HepG2 (cell line): ENCODE results near the gene GBA2. TPM values are rescaled to one million over a fixed set of nuclear protein-coding genes. Genes with fewer than 3 reads are reported as not detected.
A peak's percentile ranks its signal among the peaks of the same experiment; 100 is the strongest.

ENCODE experiments used
- ATAC-seq: fragments of 200-7000 bp; cut with Tn5 transposase; 3 replicates; pipeline ENCODE4 v1.9.1; 2020; ENCODE audit warnings: mild to moderate bottlenecking, moderate library complexity
- BruUV-seq: library from RNA; stranded (reverse); fragments of 400-500 nt; replicated peaks from 2 replicates; lab custom pipeline; 2021; lab: Mats Ljungman, UMichigan
- CTCF ChIA-PET: fragments of 300-600 bp; formaldehyde crosslinking; extraction: SDS; loops from one replicate; lab custom pipeline; 2021; ENCODE audit warnings: low total read pairs, inconsistent platforms, low intra/inter-chr PET ratio; lab: Yijun Ruan, JAX
- POLR2A ChIA-PET: fragments of 350-600 bp; sonication (Branson Sonifier 250); formaldehyde crosslinking; loops from one replicate; lab custom pipeline; 2020; ENCODE audit warnings: antibody characterized with exemption, inconsistent platforms; lab: Yijun Ruan, JAX
- DNase-seq: peaks from one replicate; pipeline ENCODE4 v3.0.0-alpha.2; 2015; ENCODE audit warnings: low spot score
- FAIRE-seq: peaks from 3 replicates; lab custom pipeline; 2011; peaks lifted over from hg19 to GRCh38; lab: Jason Lieb, UNC
- H2AFZ ChIP-seq: one replicate; pipeline ENCODE4 v1.6.1; 2011; ENCODE audit warnings: low read length, inconsistent platforms
- H3K27ac ChIP-seq: fragments of 300-600 bp; 3 replicates; pipeline ENCODE4 v1.8.0; 2011; ENCODE audit warnings: mixed run types, mild to moderate bottlenecking, mixed read lengths, low read length, inconsistent platforms; ENCODE audit not compliant: insufficient read depth; ENCODE audit errors: extremely low read length
- H3K27me3 ChIP-seq, 2 experiments: fragments of 200-600 bp in 1 of 2; 2 replicates in 1 of 2; 3 replicates in 1 of 2; pipeline versions ENCODE4 v1.6.0 to v1.8.0; 2011; ENCODE audit warnings: low read length in 2 of 2, mild to moderate bottlenecking in 2 of 2, moderate library complexity in 2 of 2, inconsistent platforms in 1 of 2; ENCODE audit not compliant: insufficient read depth in 2 of 2, control insufficient read depth in 1 of 2
- H3K36me3 ChIP-seq, 2 experiments: fragments of 200-600 bp in 1 of 2; replicated peaks in 1 of 2; 2 replicates in 1 of 2; 3 replicates in 1 of 2; pipeline versions ENCODE4 v1.5.1 to v1.8.0; 2011; ENCODE audit warnings: low read length in 2 of 2, inconsistent platforms in 1 of 2; ENCODE audit not compliant: insufficient read depth in 2 of 2, control insufficient read depth in 1 of 2
- H3K4me1 ChIP-seq: 2 replicates; pipeline ENCODE4 v1.5.1; 2012; ENCODE audit warnings: low read length, inconsistent platforms; ENCODE audit not compliant: insufficient read depth
- H3K4me2 ChIP-seq: 2 replicates; pipeline ENCODE4 v1.6.0; 2011; ENCODE audit warnings: low read depth, low read length, inconsistent platforms
- H3K4me3 ChIP-seq, 3 experiments: fragments of 200-600 bp in 1 of 3; sonication (generic), shearing (Covaris generic) in 1 of 3; replicated peaks in 1 of 3; 2 replicates each; pipeline ENCODE4 v1.5.1; 2011 to 2016; ENCODE audit warnings: low read length in 3 of 3, inconsistent platforms in 2 of 3, low read depth in 2 of 3, mild to moderate bottlenecking in 2 of 3, control low read depth in 1 of 3, mixed read lengths in 1 of 3; ENCODE audit not compliant: insufficient read depth in 1 of 3
- H3K79me2 ChIP-seq: one replicate; pipeline ENCODE4 v1.6.1; 2011; ENCODE audit warnings: low read length, inconsistent platforms; ENCODE audit not compliant: insufficient read depth
- H3K9ac ChIP-seq: 2 replicates; pipeline ENCODE4 v1.6.0; 2011; ENCODE audit warnings: mild to moderate bottlenecking, low read depth, low read length, inconsistent platforms; ENCODE audit not compliant: insufficient read depth
- H3K9me3 ChIP-seq: 2 replicates; pipeline ENCODE4 v1.5.1; 2012; ENCODE audit warnings: mild to moderate bottlenecking, low read length
- H4K20me1 ChIP-seq: 2 replicates; pipeline ENCODE4 v1.6.0; 2011; ENCODE audit warnings: inconsistent platforms, mild to moderate bottlenecking, low read length, moderate library complexity; ENCODE audit not compliant: insufficient read depth
- HDAC1 ChIP-seq: sonication (generic); formaldehyde crosslinking; IDR thresholded peaks from 2 replicates; pipeline ENCODE4 v1.5.1; 2020; ENCODE audit warnings: mild to moderate bottlenecking, missing genetic modification reagents
- HHEX ChIP-seq: IDR thresholded peaks from 2 replicates; pipeline ENCODE4 v1.6.1; 2016; ENCODE audit warnings: control low read depth
- MIER3 ChIP-seq: IDR thresholded peaks from 2 replicates; pipeline ENCODE4 v1.6.1; 2016; ENCODE audit warnings: missing compliant biosample characterization, borderline replicate concordance
- MTF1 ChIP-seq: sonication (generic); formaldehyde crosslinking; IDR thresholded peaks from 2 replicates; pipeline ENCODE4 v1.5.0; 2020; ENCODE audit warnings: missing genetic modification reagents
- NFE2 ChIP-seq: sonication (generic); formaldehyde crosslinking; IDR thresholded peaks from 2 replicates; pipeline ENCODE4 v1.4.0; 2020; ENCODE audit warnings: missing genetic modification reagents
- NFE2L1 ChIP-seq: sonication (generic); formaldehyde crosslinking; IDR thresholded peaks from 2 replicates; pipeline ENCODE4 v1.4.0; 2020; ENCODE audit warnings: missing genetic modification reagents, mild to moderate bottlenecking, borderline replicate concordance
- PLRG1 ChIP-seq: fragments of 450-650 bp; conservative IDR thresholded peaks from 2 replicates; pipeline ENCODE4 v1.6.1; 2016
- RBAK ChIP-seq: sonication (generic); formaldehyde crosslinking; IDR thresholded peaks from 2 replicates; pipeline ENCODE4 v1.5.1; 2020; ENCODE audit warnings: mild to moderate bottlenecking, missing genetic modification reagents
- RFX1 ChIP-seq: fragments of 450-650 bp; IDR thresholded peaks from 2 replicates; pipeline ENCODE4 v1.6.1; 2017
- U2AF2 ChIP-seq: fragments of 200-400 bp; formaldehyde crosslinking; IDR thresholded peaks from 2 replicates; pipeline ENCODE4 v1.6.1; 2017; ENCODE audit warnings: low read depth, mild to moderate bottlenecking, low read length
- ZFP1 ChIP-seq: IDR thresholded peaks from 2 replicates; pipeline ENCODE4 v1.6.1; 2016
- ZNF124 ChIP-seq: sonication (generic); formaldehyde crosslinking; IDR thresholded peaks from 2 replicates; pipeline ENCODE4 v1.4.0; 2020; ENCODE audit warnings: missing genetic modification reagents
- ZNF253 ChIP-seq: sonication (generic); formaldehyde crosslinking; IDR thresholded peaks from 2 replicates; pipeline ENCODE4 v1.8.0; 2022; ENCODE audit warnings: mild to moderate bottlenecking, missing genetic modification reagents, borderline replicate concordance
- ZNF562 ChIP-seq: sonication (generic); formaldehyde crosslinking; IDR thresholded peaks from 2 replicates; pipeline ENCODE4 v1.8.0; 2022; ENCODE audit warnings: missing genetic modification reagents, borderline replicate concordance
- ZNF629 ChIP-seq: sonication (generic); formaldehyde crosslinking; conservative IDR thresholded peaks from 2 replicates; pipeline ENCODE4 v1.5.0; 2020; ENCODE audit warnings: missing genetic modification reagents
- ZNF841 ChIP-seq: sonication (generic); formaldehyde crosslinking; IDR thresholded peaks from 2 replicates; pipeline ENCODE4 v1.8.1; 2023; ENCODE audit warnings: missing genetic modification reagents, borderline replicate concordance
- WGBS: methylation state at CpG from one replicate; pipeline ENCODE4 v1.1.6; 2017; ENCODE audit warnings: low lambda C conversion rate; 5-methylcytosine and 5-hydroxymethylcytosine counted together
- in situ Hi-C: cut with HindIII; loops from 2 replicates; pipeline ENCODE4 v1.10.0; 2017; ENCODE audit warnings: low pct_unique_long_range_greater_than_20kb; ENCODE audit not compliant: extremely low pct_ligation_motif_present
- intact Hi-C: fragments of 100-400 bp; cut with micrococcal nuclease; formaldehyde crosslinking; loops from one replicate; pipeline ENCODE4 v1.10.0; 2022; ENCODE audit not compliant: unreplicated experiment
- polyA plus RNA-seq, 8 experiments: library from polyadenylated mRNA; depleted of rRNA in 3 of 8; stranded (reverse) in 7 of 8; unstranded in 1 of 8; fragments of >200 nt; fragmentation: Illumina TruSeq in 4 of 8; extraction: Trizol in 4 of 8; gene quantifications; 2 replicates each; pipeline versions ENCODE4 v1.2.1 to v1.2.3, GENCODE V29; 2011 to 2016; ENCODE audit warnings: low read depth in 4 of 8, missing spikeins in 1 of 8, mixed read lengths in 1 of 8; ENCODE audit not compliant: insufficient read depth in 1 of 8
- total RNA-seq, 5 experiments: library from RNA; depleted of rRNA; stranded (reverse); fragments of >200 nt; fragmentation: Illumina TruSeq; extraction: Trizol; gene quantifications; 2 replicates each; pipeline ENCODE4 v1.2.3, GENCODE V29; 2016; ENCODE audit warnings: low read depth in 1 of 5
- TF ChIP-seq, protein P1 (sequence below): sonication (generic); formaldehyde crosslinking; IDR thresholded peaks from 2 replicates; pipeline ENCODE4 v1.5.0; 2020; ENCODE audit warnings: missing genetic modification reagents, mild to moderate bottlenecking, borderline replicate concordance
- TF ChIP-seq, protein P2 (sequence below): sonication (generic); formaldehyde crosslinking; IDR thresholded peaks from 2 replicates; pipeline ENCODE4 v1.9.0; 2021; ENCODE audit warnings: missing genetic modification reagents, mild to moderate bottlenecking, borderline replicate concordance
- TF ChIP-seq, protein P3 (sequence below): IDR thresholded peaks from 2 replicates; pipeline ENCODE4 v1.6.1; 2016
- TF ChIP-seq, protein P4 (sequence below): sonication (generic); formaldehyde crosslinking; IDR thresholded peaks from 2 replicates; pipeline ENCODE4 v1.5.1; 2020; ENCODE audit warnings: mild to moderate bottlenecking, missing genetic modification reagents, moderate library complexity

Gene GBA2
- total and polyA plus RNA-seq, 2 of the 13 experiments (the other 11 are each of a cell fraction or from before 2014, with no cell fraction given), result 37.5 to 86.1 TPM

DNA sequence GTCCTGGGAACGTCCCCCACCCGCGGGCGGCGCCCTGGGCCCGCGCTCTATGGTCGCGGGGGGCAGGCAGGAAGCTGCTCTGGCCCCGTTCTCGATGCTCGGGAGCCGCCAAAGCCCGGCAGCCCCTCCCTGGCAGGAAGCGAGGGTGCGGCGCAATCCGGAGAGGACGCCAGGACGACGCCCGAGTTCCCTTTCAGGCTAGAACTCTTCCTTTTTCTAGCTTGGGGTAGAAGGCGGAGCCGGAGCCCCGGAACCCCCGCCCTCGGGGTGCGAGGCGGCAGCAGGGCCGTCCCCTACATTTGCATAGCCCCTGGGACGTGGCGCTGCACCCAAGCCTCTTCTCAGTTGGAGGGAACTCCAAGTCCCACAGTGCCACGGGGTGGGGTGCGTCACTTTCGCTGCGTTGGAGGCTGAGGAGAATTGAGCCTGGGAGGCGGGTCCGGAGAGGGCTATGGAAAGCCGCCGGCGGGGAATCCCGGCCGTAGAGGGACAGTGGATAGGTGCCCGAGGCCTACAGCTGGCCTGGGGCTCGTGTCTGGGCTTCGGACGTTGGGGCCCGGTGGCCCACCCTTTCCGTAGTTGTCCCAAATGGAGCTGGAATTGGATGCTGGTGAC is 16.7 kb downstream of the GBA2 start, which contains the start of the genes CREB3 and TLN1:
Gene CREB3 (plus strand): TSS at position 482 of the 615 bp plus-strand sequence. CDS start 107 bp downstream, at position 589.
Gene TLN1 (minus strand): TSS at position 11 of the 615 bp plus-strand sequence. CDS start 6,501 bp downstream, outside the sequence.
- H4K20me1 ChIP-seq, result peaks cover 30% of the 10 kb centered on the region
- peak; percentile 90 for ATAC-seq
- in situ Hi-C loops (no loop called here), intact Hi-C loops (loop anchor here (1.0 to 10.0 kb wide), 5 partner anchors 17 to 237 kb away; partner anchors contain the start of genes CCDC107, FAM221B, GBA2 and RGP1)
- peak within 1 kb of the TSS; percentile 98 for H3K4me2 ChIP-seq
- peak; percentile 56 for FAIRE-seq
- H3K36me3 ChIP-seq, result peaks cover 11 to 32% of the 10 kb centered on the region in 2 experiments
- no peaks in the 10 kb centered on the region; a peak in 1 of 5 replicates for H3K27me3 ChIP-seq
- ChIA-PET CTCF (no interaction called here), POLR2A (interaction anchor here (0.7 to 4.1 kb wide), 25 partner anchors 8 to 660 kb away, joined by 3 to 102 read pairs (median 7); partner anchors contain the start of genes ARHGEF39, CCDC107, GBA2 and HINT2)
- peak; percentile 96 for DNase-seq
- H2AFZ ChIP-seq, result no peak within 1 kb of the TSS
- peaks cover 53% of the 10 kb centered on the region for H3K4me1 ChIP-seq
- peak within 1 kb of the TSS; percentile 86 for H3K9ac ChIP-seq
- WGBS, result 0% methylated on average over 6 of the region's 49 CpGs
- peaks cover 56% of the 10 kb centered on the region for H3K79me2 ChIP-seq
- no peaks in the 10 kb centered on the region for H3K9me3 ChIP-seq
- peak within 1 kb of the TSS; percentile 95 for H3K27ac ChIP-seq
- H3K4me3 ChIP-seq, result peak within 1 kb of the TSS; percentile 92 to 98 (median 92)
- no TSS peak for BruUV-seq
- TF ChIP-seq ZNF253 (CRISPR knock-in tag) (no peak), U2AF2 (no peak), MIER3 (CRISPR knock-in tag) (peak; percentile 78; the same call in 1 of the 2 replicates), PLRG1 (no peak), HDAC1 (peak; percentile 89), HHEX (CRISPR knock-in tag) (no peak), NFE2L1 (CRISPR knock-in tag) (no peak), MTF1 (CRISPR knock-in tag) (no peak), ZFP1 (no peak), ZNF124 (CRISPR knock-in tag) (peak; percentile 56; the same call in 1 of the 2 replicates), ZNF841 (CRISPR knock-in tag) (no peak), ZNF562 (CRISPR knock-in tag) (no peak), ZNF629 (0 out of 2 replicates have a peak, but pooled peaks have one; percentile 29), NFE2 (no peak), RBAK (CRISPR knock-in tag) (no peak), RFX1 (no peak)
- TF ChIP-seq, protein P1, sequence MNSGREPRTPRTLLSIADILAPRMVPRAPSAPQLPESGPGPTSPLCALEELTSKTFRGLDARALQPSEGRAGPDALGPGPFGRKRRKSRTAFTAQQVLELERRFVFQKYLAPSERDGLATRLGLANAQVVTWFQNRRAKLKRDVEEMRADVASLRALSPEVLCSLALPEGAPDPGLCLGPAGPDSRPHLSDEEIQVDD (CRISPR knock-in tag), result no peak
- TF ChIP-seq, protein P2, sequence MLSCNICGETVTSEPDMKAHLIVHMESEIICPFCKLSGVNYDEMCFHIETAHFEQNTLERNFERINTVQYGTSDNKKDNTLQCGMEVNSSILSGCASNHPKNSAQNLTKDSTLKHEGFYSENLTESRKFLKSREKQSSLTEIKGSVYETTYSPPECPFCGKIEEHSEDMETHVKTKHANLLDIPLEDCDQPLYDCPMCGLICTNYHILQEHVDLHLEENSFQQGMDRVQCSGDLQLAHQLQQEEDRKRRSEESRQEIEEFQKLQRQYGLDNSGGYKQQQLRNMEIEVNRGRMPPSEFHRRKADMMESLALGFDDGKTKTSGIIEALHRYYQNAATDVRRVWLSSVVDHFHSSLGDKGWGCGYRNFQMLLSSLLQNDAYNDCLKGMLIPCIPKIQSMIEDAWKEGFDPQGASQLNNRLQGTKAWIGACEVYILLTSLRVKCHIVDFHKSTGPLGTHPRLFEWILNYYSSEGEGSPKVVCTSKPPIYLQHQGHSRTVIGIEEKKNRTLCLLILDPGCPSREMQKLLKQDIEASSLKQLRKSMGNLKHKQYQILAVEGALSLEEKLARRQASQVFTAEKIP, result no peak
- TF ChIP-seq, protein P3, sequence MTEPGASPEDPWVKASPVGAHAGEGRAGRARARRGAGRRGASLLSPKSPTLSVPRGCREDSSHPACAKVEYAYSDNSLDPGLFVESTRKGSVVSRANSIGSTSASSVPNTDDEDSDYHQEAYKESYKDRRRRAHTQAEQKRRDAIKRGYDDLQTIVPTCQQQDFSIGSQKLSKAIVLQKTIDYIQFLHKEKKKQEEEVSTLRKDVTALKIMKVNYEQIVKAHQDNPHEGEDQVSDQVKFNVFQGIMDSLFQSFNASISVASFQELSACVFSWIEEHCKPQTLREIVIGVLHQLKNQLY, result no peak; the same call in 1 of the 2 replicates
- TF ChIP-seq, protein P4, sequence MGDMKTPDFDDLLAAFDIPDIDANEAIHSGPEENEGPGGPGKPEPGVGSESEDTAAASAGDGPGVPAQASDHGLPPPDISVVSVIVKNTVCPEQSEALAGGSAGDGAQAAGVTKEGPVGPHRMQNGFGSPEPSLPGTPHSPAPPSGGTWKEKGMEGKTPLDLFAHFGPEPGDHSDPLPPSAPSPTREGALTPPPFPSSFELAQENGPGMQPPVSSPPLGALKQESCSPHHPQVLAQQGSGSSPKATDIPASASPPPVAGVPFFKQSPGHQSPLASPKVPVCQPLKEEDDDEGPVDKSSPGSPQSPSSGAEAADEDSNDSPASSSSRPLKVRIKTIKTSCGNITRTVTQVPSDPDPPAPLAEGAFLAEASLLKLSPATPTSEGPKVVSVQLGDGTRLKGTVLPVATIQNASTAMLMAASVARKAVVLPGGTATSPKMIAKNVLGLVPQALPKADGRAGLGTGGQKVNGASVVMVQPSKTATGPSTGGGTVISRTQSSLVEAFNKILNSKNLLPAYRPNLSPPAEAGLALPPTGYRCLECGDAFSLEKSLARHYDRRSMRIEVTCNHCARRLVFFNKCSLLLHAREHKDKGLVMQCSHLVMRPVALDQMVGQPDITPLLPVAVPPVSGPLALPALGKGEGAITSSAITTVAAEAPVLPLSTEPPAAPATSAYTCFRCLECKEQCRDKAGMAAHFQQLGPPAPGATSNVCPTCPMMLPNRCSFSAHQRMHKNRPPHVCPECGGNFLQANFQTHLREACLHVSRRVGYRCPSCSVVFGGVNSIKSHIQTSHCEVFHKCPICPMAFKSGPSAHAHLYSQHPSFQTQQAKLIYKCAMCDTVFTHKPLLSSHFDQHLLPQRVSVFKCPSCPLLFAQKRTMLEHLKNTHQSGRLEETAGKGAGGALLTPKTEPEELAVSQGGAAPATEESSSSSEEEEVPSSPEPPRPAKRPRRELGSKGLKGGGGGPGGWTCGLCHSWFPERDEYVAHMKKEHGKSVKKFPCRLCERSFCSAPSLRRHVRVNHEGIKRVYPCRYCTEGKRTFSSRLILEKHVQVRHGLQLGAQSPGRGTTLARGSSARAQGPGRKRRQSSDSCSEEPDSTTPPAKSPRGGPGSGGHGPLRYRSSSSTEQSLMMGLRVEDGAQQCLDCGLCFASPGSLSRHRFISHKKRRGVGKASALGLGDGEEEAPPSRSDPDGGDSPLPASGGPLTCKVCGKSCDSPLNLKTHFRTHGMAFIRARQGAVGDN, result peak; percentile 89
